GM12865 (cell line): ENCODE data around the gene TCF15.

Source experiments
- DNase-seq: peaks from one replicate; pipeline ENCODE4 v3.0.0; 2010; ENCODE audit warnings: low read depth
- H3K4me3 ChIP-seq: 2 replicates; pipeline ENCODE4 v1.5.1; 2011; ENCODE audit warnings: mild to moderate bottlenecking, low read depth, low read length, control low read depth
- TF ChIP-seq, protein P1 (sequence below): IDR thresholded peaks from 2 replicates; pipeline ENCODE4 v1.5.1; 2011; ENCODE audit warnings: low read length, control low read depth, low read depth, inconsistent platforms; ENCODE audit not compliant: insufficient read depth; ENCODE audit errors: missing control alignments

The TCF15 gene

DNA sequence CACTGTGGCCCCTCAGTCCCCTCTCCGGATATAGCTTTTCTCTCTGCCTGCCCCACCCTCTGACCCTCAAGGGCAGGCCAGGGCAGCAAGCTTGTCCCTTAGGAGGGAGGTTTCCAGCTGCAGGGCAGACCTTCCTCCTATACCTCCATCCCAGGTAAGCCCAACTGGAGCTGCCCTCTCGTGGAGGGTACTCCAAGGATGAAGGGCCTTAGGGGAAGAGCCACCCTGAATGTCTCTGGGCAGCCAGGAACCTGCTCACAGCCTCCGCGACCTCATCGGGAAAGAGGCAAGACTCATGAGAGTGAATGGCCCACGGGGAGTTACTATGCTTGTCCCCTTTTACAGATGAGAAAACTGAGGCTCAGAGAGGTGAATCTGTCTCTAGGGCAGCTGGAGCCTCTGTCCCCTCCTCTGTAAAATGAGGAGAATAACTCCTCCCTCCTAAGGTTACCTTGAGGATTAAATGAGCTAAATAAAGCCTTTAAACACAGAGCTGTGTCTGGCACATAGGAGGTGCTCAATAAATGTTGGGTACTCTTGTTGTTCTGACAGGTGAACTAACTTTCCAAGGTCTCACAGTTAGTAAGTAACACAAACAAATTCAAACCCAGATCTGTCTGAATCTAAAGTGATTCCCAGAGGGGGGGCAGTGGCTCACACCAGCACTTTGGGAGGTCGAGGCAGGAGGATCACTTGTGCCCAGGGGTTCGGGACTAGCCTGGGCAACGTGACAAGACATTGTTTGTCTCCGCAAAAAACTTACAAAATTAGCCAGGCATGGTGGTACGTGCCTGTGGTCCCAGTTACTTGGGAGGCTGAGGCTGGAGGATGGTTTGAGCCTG lies 30.8 kb upstream of the TCF15 start:
- TF ChIP-seq, protein P1, sequence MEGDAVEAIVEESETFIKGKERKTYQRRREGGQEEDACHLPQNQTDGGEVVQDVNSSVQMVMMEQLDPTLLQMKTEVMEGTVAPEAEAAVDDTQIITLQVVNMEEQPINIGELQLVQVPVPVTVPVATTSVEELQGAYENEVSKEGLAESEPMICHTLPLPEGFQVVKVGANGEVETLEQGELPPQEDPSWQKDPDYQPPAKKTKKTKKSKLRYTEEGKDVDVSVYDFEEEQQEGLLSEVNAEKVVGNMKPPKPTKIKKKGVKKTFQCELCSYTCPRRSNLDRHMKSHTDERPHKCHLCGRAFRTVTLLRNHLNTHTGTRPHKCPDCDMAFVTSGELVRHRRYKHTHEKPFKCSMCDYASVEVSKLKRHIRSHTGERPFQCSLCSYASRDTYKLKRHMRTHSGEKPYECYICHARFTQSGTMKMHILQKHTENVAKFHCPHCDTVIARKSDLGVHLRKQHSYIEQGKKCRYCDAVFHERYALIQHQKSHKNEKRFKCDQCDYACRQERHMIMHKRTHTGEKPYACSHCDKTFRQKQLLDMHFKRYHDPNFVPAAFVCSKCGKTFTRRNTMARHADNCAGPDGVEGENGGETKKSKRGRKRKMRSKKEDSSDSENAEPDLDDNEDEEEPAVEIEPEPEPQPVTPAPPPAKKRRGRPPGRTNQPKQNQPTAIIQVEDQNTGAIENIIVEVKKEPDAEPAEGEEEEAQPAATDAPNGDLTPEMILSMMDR, result no peak
- DNase-seq, result no peak
- no peak overlapping the region for H3K4me3 ChIP-seq

DNA sequence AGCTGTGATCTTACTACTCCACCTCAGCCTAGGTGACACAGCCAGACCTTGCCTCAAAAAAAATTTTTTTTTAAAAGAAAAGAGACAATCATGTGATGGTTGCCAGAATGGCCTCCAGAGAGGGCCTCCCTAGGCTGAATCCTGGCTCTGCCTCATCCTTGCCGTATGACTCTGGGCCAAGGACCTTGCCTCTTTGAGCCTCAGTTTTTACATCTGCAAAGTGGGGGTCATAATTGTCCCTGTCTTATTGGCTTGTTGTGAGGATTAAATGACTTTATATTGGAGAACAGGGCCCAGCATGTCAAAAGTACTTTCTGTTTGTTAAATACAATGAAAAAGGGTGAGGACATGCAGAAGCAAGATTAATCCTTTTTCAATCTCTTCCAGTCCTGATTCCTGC lies 28.5 kb upstream of the TCF15 start:
- TF ChIP-seq, protein P1, result no peak
- no peak for DNase-seq

GRCh38 chr20:637559-637958 lies 27.4 kb upstream of the TCF15 start:
- no peak overlapping the region for H3K4me3 ChIP-seq
- TF ChIP-seq, protein P1, result no peak
- no peak for DNase-seq

More for the DNA sequence above, 28.5 kb upstream of the TCF15 start:
- no peak overlapping the region for H3K4me3 ChIP-seq

GRCh38 chr20:635893-636338 lies 25.8 kb upstream of the TCF15 start:
- no peak overlapping the region for H3K4me3 ChIP-seq
- no peak for DNase-seq
- TF ChIP-seq, protein P1, result no peak

DNA sequence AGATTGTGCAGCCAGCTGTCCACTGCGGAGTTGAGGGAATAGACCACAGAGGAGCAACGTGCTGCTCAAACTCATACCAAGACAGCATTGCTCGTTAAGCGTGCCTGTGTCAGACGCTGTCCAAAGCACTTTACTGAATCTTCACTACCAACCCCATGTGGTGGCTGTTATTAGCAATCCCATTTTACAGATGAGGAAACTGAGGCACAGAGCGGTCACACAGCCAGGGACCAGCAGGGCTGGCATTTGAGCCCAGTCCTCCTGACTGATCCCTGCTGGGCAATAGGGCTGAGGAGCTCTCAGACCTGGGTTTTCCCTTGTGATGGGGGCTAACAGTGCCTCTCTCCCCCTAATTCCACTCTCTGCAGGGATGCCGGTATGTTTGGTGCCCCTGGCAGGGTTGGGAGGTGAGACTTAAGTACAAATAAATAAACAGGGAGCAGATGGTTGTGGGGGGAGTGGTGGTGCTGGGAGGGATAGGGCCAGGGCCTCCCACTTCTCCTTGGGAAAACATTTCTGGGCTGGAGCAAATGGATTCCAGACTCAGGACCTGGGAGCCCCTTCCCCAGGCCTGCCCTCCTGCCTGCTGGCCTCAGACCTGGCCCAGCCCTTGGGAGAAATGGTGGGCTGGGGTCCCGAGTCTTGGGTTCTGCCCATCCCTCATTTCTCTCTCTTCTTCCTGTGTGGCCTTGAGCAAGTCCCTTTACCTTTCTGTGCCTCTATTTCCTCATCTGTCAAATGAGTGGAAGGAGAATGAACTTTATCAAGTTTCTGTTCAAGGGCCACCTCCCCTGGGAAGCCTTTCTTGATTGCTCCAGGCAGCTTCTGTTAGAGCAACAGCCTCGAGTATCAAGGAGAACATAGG lies 25.2 kb upstream of the TCF15 start:
- DNase-seq, result no peak
- TF ChIP-seq, protein P1, result no peak
- H3K4me3 ChIP-seq, result no peak overlapping the region

DNA sequence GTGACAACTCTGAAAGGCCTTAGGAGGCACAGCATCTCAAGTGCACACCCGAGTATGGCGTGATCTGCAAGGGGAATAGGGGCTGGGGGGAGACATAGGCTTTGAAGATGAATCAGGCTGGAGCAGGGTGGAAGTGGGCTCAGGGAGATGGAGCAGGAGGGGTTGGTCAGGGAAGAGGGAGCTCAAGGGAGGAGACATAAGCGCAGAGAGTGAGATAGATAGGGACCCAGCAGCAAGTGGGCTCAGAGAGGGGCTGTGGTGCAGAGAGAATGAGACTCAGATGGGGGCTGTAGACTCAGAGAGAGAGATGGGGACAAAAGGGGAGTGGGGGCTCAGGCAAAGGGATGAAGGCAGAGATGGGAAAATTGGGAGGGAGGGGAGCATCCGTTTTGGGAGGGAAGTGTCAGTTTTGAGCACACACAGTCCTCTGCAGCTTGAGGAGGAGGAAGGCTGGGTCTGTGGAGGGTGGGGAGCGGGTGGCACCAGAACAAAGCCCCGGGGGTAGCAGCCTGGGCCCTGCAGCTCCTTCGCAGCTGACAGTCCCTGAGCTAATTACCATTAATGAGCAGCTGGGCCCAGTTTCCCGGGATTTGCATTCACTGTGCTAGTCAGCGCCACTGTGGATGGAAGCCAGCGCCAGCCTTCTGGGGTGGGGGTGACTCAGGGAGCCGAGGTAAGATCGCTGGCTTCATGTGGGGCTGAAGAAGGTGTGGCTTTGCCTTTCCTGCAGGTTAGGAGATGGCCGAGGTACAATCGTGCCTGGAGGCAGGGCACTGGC lies 24.2 kb upstream of the TCF15 start:
- DNase-seq, result no peak
- no peak overlapping the region for H3K4me3 ChIP-seq
- TF ChIP-seq, protein P1, result no peak
